ENCODE data around the gene JAGN1.
"Not testable (repeated sequence)": the region's sequence is repeated elsewhere in the genome, so short reads cannot be mapped to it uniquely, and the experiment has no call there.

JAGN1 gene

GRCh38 chr3:9899289-9899791 is 8.9 kb downstream of the JAGN1 start:
- ChIA-PET POLR2A (no interaction called here), CTCF (no interaction called here)
- no peak for DNase-seq (ENCODE audit: extremely low spot score)
- TF ChIP-seq LEF1 (IDR thresholded peaks at IDR 0.05; ENCODE audit: borderline replicate concordance) (no peak), L3MBTL2 (conservative IDR thresholded peaks at IDR 0.05) (no peak), BHLHE40 (IDR thresholded peaks at IDR 0.05; ENCODE audit: borderline replicate concordance) (no peak), SUZ12 (IDR thresholded peaks at IDR 0.05) (no peak), FOXK2 (IDR thresholded peaks at IDR 0.05) (no peak), FOXA1 (IDR thresholded peaks at IDR 0.05) (no peak), FOXM1 (IDR thresholded peaks at IDR 0.05; ENCODE audit: borderline replicate concordance) (no peak), ELF4 (IDR thresholded peaks at IDR 0.05) (no peak), TARDBP (IDR thresholded peaks at IDR 0.05) (no peak), SP1 (IDR thresholded peaks at IDR 0.05) (no peak), NFRKB (IDR thresholded peaks at IDR 0.05) (no peak), PKNOX1 (IDR thresholded peaks at IDR 0.05) (no peak), HDGF (IDR thresholded peaks at IDR 0.05; ENCODE audit: borderline replicate concordance) (no peak), ARNT (IDR thresholded peaks at IDR 0.05) (no peak), ZNF384 (IDR thresholded peaks at IDR 0.05) (no peak), CTBP1 (IDR thresholded peaks at IDR 0.05; ENCODE audit: borderline replicate concordance) (no peak)

- CTCF ChIA-PET; DNase-seq (ENCODE audit: extremely low spot score): not testable (repeated sequence)
- POLR2A ChIA-PET: interaction anchor here (0.7 to 1.4 kb wide), 2 partner anchors 8 to 58 kb away, joined by 3 read pairs; no protein-coding TSS in a partner anchor
These were observed 10.6 kb downstream of the JAGN1 start for GRCh38 chr3:9900965-9901415.

DNA sequence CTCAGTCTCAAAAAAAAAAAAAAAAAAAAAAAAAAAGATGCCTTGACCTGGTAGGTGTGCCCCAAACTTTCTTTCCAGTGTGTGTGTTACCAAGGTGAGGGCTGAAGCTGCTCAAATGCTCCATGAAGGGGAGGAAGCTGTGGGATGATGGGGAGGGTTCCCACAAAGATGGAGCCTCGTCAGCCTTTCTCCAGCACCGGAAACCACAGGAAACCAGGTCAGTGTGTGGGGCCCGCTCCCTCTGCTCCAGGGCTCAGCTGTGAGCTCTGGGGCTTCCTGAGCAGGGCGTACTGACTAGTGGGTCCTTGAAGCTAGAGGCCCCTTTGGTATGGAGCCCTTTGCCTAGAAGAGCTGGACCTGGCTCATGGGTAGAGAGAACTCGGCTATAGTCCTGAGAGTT is 11.6 kb downstream of the JAGN1 start:
- DNase-seq (ENCODE audit: extremely low spot score): no peak
- TF ChIP-seq ELF4 (IDR thresholded peaks at IDR 0.05): no peak
- no peak for TF ChIP-seq ARNT (IDR thresholded peaks at IDR 0.05)
- TF ChIP-seq CTBP1 (IDR thresholded peaks at IDR 0.05; ENCODE audit: borderline replicate concordance): no peak
- TF ChIP-seq TARDBP (IDR thresholded peaks at IDR 0.05): no peak
- TF ChIP-seq BHLHE40 (IDR thresholded peaks at IDR 0.05; ENCODE audit: borderline replicate concordance): no peak
- TF ChIP-seq FOXK2 (IDR thresholded peaks at IDR 0.05): no peak
- TF ChIP-seq HDGF (IDR thresholded peaks at IDR 0.05; ENCODE audit: borderline replicate concordance): no peak
- TF ChIP-seq PKNOX1 (IDR thresholded peaks at IDR 0.05): no peak
- TF ChIP-seq SUZ12 (IDR thresholded peaks at IDR 0.05): no peak
- TF ChIP-seq LEF1 (IDR thresholded peaks at IDR 0.05; ENCODE audit: borderline replicate concordance): no peak
- no peak for TF ChIP-seq FOXM1 (IDR thresholded peaks at IDR 0.05; ENCODE audit: borderline replicate concordance)
- no peak for TF ChIP-seq NFRKB (IDR thresholded peaks at IDR 0.05)
- TF ChIP-seq L3MBTL2 (conservative IDR thresholded peaks at IDR 0.05): no peak
- ChIA-PET CTCF (interaction anchor here (1.1 kb wide), 1 partner anchor 30 kb away, joined by 3 read pairs; no protein-coding TSS in a partner anchor), POLR2A (interaction anchor here (1.4 to 1.6 kb wide), 3 partner anchors 9 to 31 kb away, joined by 3 to 6 read pairs (median 6); partner anchors contain the start of gene CRELD1)

- no peak for DNase-seq (ENCODE audit: extremely low spot score)
- ChIA-PET CTCF (interaction anchor here (0.7 to 1.1 kb wide), 2 partner anchors 11 to 30 kb away, joined by 3 read pairs; no protein-coding TSS in a partner anchor), POLR2A (interaction anchor here (0.9 to 1.6 kb wide), 5 partner anchors 9 to 123 kb away, joined by 3 to 6 read pairs (median 3); partner anchors contain the start of gene CRELD1)
- TF ChIP-seq LEF1 (IDR thresholded peaks at IDR 0.05; ENCODE audit: borderline replicate concordance) (no peak), L3MBTL2 (conservative IDR thresholded peaks at IDR 0.05) (no peak), HDGF (IDR thresholded peaks at IDR 0.05; ENCODE audit: borderline replicate concordance) (no peak), ARNT (IDR thresholded peaks at IDR 0.05) (no peak), FOXK2 (IDR thresholded peaks at IDR 0.05) (no peak), TARDBP (IDR thresholded peaks at IDR 0.05) (no peak), FOXM1 (IDR thresholded peaks at IDR 0.05; ENCODE audit: borderline replicate concordance) (no peak), SP1 (IDR thresholded peaks at IDR 0.05) (no peak), ELF4 (IDR thresholded peaks at IDR 0.05) (no peak)
These were observed 12.2 kb downstream of the JAGN1 start, which contains the start of gene IL17RE for GRCh38 chr3:9902372-9903237. IL17RE (plus strand) TSS chr3:9902848; CDS start chr3:9902933, 85 bp downstream.

- ChIA-PET CTCF (interaction anchor here (1.1 kb wide), 1 partner anchor 29 kb away, joined by 3 read pairs; no protein-coding TSS in a partner anchor), POLR2A (interaction anchor here (0.9 to 1.6 kb wide), 3 partner anchors 30 to 123 kb away, joined by 3 to 6 read pairs (median 3); partner anchors contain the start of gene CRELD1)
- no peak for DNase-seq (ENCODE audit: extremely low spot score)
- no peak for TF ChIP-seq TARDBP (IDR thresholded peaks at IDR 0.05)
- no peak for TF ChIP-seq ARNT (IDR thresholded peaks at IDR 0.05)
- TF ChIP-seq BHLHE40 (IDR thresholded peaks at IDR 0.05; ENCODE audit: borderline replicate concordance): no peak
- TF ChIP-seq LEF1 (IDR thresholded peaks at IDR 0.05; ENCODE audit: borderline replicate concordance): no peak
- no peak for TF ChIP-seq HDGF (IDR thresholded peaks at IDR 0.05; ENCODE audit: borderline replicate concordance)
- no peak for TF ChIP-seq FOXM1 (IDR thresholded peaks at IDR 0.05; ENCODE audit: borderline replicate concordance)
- TF ChIP-seq NFRKB (IDR thresholded peaks at IDR 0.05): no peak
- no peak for TF ChIP-seq ELF4 (IDR thresholded peaks at IDR 0.05)
- TF ChIP-seq CTBP1 (IDR thresholded peaks at IDR 0.05; ENCODE audit: borderline replicate concordance): no peak
- TF ChIP-seq PKNOX1 (IDR thresholded peaks at IDR 0.05): no peak
These were observed 12.8 kb downstream of the JAGN1 start for GRCh38 chr3:9903238-9903624.

Data from HEK293T (cell line).